ENCODE measurements around the gene SLCO1B1.

SLCO1B1 gene

GRCh38 chr12:21221072-21221471 is 90.1 kb downstream of the SLCO1B1 start:
- DNase-seq (ENCODE audit: low read depth in 3 of 3) = no peak

- DNase-seq (ENCODE audit: low read depth in 3 of 3) = no peak
These were observed 90.8 kb downstream of the SLCO1B1 start for GRCh38 chr12:21221778-21222177.

GRCh38 chr12:21223930-21224329 is 92.9 kb downstream of the SLCO1B1 start:
- DNase-seq (ENCODE audit: low read depth in 3 of 3) = no peak

GRCh38 chr12:21234395-21234794 is 103.4 kb downstream of the SLCO1B1 start:
- no peak for DNase-seq (ENCODE audit: low read depth in 3 of 3)

- DNase-seq (ENCODE audit: low read depth in 3 of 3) = no peak
These were observed 108.9 kb downstream of the SLCO1B1 start for GRCh38 chr12:21239866-21240265.

GRCh38 chr12:21248679-21249078 is 117.7 kb downstream of the SLCO1B1 start:
- no peak for DNase-seq (ENCODE audit: low read depth in 3 of 3)

- DNase-seq (ENCODE audit: low read depth in 3 of 3) = no peak
These were observed 121.1 kb downstream of the SLCO1B1 start for GRCh38 chr12:21252070-21252469.

GRCh38 chr12:21257172-21257571 is 126.2 kb downstream of the SLCO1B1 start:
- no peak for DNase-seq (ENCODE audit: low read depth in 3 of 3)

GRCh38 chr12:21264232-21264631 is 133.2 kb downstream of the SLCO1B1 start:
- DNase-seq (ENCODE audit: low read depth in 3 of 3) = no peak

- DNase-seq (ENCODE audit: low read depth in 3 of 3) = no peak
These were observed 134.9 kb downstream of the SLCO1B1 start for GRCh38 chr12:21265932-21266331.

- DNase-seq (ENCODE audit: low read depth in 3 of 3) = no peak
These were observed 145.8 kb downstream of the SLCO1B1 start for GRCh38 chr12:21276826-21277225.

All from stimulated activated CD4-positive, alpha-beta T cell treated with anti-CD3 and anti-CD28 coated beads, TNF-alpha, amount 100 ng/mL, for 48 hours (primary cell).